HG02678 (cell line): ENCODE data around the gene INSRR.
A peak's percentile ranks its signal among the peaks of the same experiment; 100 is the strongest.

ENCODE experiments used
- ATAC-seq: cut with Tn5 transposase; IDR thresholded peaks from one replicate; pipeline ENCODE4 v1.9.1; 2021; ENCODE audit warnings: mild to moderate bottlenecking, moderate library complexity; ENCODE audit not compliant: unreplicated experiment

INSRR gene

DNA sequence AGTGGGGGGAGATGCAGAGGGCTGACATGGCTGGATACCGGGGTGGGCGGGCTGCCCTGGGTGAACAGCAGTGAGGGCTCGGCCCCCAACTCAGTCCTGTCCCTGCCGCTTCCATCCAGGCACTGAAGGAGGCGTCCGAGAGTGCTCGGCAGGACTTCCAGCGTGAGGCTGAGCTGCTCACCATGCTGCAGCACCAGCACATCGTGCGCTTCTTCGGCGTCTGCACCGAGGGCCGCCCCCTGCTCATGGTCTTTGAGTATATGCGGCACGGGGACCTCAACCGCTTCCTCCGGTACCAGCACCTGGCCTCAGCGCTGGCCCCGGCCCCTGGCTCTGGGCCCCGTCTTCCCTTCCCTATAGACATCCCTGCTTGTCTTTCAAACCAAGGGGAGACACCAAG, 17.4 kb upstream of the INSRR start:
- ATAC-seq = no peak

GRCh38 chr1:156875341-156875615, 16.4 kb upstream of the INSRR start:
- no peak for ATAC-seq

DNA sequence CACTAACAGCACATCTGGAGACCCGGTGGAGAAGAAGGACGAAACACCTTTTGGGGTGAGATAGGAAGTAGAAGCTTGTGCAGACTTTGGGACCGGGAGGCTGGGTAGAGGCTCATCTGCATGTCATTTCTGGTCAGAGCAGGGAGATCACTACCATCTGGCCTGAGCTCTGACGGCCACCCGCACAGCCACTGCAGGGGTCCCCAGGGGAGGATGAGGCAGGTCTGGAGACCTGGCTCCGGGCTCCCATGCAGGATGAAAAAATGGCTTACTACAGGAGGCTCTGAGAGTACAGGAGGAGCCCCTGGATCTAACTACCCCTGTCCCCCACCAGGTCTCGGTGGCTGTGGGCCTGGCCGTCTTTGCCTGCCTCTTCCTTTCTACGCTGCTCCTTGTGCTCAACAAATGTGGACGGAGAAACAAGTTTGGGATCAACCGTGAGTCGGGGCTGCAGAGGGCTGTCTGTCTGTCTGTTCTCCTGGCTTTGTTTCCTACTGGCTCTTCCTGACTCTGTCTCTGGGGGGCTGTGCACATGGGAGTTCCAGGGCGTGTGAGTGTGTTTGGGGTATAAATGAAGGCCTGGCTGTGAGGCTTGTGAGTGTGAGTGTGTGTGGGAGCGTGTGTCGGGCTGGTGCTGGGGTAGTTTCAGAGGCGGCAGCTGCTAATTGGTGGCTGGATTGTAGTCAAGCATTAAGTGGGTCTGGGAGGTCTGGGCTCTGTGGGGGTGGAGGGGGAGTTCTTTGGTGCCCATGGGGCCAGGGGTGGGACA, 15.8 kb upstream of the INSRR start:
- no peak for ATAC-seq

- ATAC-seq = no peak
Measured at GRCh38 chr1:156874142-156874541, 15.2 kb upstream of the INSRR start.

DNA sequence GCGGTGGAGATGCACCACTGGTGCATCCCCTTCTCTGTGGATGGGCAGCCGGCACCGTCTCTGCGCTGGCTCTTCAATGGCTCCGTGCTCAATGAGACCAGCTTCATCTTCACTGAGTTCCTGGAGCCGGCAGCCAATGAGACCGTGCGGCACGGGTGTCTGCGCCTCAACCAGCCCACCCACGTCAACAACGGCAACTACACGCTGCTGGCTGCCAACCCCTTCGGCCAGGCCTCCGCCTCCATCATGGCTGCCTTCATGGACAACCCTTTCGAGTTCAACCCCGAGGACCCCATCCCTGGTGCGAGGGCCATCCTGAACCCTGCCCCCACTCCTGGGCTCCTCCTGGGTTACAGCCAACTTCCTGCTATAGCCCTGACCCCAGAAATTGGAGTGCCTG, 14.7 kb upstream of the INSRR start:
- ATAC-seq = no peak

GRCh38 chr1:156869455-156869854, 10.5 kb upstream of the INSRR start:
- no peak for ATAC-seq

DNA sequence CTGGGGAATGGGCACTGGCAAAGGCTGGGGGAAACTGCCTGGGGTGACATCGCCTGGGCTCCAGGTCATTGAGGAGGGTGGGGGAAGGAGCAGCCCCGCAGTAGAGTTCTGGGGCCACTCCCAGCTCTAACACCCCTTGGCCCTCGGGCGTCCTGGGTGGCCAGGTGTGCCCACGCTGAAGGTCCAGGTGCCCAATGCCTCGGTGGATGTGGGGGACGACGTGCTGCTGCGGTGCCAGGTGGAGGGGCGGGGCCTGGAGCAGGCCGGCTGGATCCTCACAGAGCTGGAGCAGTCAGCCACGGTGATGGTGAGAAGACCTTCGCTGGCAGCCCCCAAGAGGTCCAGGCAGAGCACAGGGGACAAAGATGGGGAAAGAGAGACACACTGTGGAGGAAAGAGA, 9.4 kb upstream of the INSRR start:
- ATAC-seq = no peak

DNA sequence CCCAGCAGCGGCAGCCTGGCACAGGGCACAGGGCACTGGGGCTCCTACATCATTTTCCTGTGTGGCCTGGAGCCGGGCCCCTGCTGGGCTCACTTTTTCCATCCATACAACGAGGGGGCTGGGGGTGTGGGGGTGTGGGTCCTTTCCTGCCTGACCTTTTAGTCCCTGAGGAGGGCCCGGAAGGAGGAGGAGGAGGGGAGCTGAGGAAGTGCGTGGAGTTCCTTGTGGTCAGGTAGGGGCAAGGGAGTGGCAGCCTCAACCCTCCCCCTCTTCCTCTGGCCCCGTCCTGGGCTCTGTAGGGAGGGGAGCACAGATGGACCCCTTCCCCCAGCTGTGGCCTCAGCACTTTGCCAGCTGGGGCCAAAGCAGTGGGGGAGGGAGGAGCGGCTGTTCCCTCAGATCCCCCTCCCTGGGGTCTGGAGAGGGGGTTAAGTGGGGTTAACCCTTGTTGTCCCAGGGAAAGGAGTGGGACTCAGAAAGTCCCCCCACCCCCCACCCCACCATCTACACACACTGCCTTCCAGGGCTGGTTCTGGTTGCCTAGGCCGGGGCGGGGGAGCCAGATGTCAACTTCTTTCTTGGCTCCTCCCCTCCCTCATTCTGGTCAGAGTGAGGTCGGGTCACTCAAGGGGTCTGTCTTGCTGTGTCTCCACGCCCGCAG, 7.5 kb upstream of the INSRR start:
- no peak for ATAC-seq

DNA sequence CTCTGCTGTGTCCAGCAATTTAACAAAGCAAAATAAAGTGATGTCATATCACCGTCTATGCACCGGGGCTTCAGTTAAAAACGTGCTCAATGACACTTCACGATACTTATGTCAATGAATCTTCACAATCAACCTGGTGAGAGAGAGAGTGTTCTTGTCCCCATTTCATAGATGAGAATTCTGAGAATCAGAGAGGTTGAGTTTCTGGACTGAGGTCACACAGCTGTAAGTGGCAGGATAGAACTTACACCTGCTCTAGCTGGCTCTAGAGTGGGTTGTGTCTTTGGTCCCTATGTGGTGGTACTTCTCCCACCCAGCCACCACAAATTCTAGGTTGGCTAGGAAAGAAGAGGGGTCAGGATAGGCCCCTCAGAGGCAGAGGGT, 6.9 kb upstream of the INSRR start:
- ATAC-seq = no peak

DNA sequence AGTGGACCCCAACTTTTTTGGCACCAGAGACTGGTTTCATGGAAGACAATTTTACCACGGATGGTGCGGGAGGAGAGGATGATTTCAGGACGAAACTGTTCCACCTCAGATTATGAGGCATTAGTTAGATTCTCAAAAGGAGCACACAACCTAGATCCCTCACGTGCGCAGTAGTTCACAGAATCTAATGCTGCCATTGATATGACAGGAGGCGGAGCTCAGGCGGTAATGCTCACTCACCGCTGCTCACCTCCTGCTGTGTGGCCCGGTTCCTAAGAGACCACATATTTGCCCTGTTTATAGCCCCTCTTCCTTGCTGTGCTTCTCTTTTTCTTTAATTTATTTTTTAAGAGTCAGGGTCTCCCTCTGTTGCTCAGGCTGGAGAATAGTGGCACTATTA, 6.3 kb upstream of the INSRR start:
- no peak for ATAC-seq

- no peak for ATAC-seq
Measured at GRCh38 chr1:156864796-156865195, 5.9 kb upstream of the INSRR start.

DNA sequence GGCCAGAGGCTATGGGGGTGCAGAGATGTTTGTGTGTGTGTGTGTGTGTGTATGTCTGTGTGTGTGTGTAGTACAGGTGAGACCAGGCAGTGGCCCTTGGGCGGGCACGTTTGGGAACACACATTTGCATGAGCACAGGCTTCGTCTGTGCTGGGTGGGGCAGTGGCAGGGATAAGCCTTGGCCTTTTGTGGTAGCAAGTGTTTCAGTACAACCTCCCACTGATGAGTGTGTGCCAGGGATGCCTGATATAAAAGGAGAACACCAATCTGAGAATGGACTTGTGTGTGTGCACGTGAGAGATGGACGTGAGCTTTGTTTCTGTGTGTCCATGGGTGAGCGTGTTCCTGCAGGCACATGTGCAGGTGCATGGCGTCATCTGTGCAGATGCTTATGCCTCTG, 4.7 kb upstream of the INSRR start:
- no peak for ATAC-seq

DNA sequence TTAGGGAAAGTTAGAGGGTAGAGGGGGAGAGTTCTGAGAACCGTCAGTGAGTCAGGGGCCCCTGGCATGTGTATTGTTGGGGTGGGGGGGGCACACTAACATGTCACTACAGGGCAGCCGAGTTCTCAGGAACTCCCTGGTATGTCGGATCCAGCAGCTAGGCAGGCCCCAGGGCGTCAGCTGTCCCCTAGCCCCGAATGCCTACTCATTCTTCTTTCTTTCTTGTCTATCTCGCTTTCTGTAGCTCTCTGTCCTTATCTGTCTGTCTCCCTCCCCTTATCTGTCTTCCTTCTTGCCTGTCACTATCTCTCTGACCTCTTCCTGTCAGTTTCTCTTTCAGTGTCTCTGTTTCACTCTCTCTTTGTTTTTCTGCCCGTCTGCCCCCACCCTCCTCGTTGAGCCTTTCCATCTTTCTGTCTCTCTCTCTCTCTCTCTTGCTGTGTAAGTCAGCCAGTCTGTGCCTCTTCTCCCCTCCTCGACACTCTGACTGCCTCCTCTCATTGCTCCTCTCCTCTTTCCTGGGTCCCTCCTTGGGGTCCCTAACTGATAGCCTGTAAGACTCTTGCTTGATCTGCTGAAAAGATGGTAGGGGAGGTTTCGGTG, 4.2 kb upstream of the INSRR start:
- no peak for ATAC-seq

- no peak for ATAC-seq
Measured at GRCh38 chr1:156862584-156862983, 3.7 kb upstream of the INSRR start.

- ATAC-seq = peak; percentile 41
Measured at GRCh38 chr1:156860628-156861423, 1.9 kb upstream of the INSRR start, which contains the start of gene NTRK1. TSS of gene NTRK1 (plus strand) at chr1:156860865. CDS start at chr1:156860935, 70 bp downstream.

GRCh38 chr1:156860113-156860627, 1.3 kb upstream of the INSRR start:
- no peak for ATAC-seq

- ATAC-seq = no peak
Measured at GRCh38 chr1:156859523-156860112, 701 bp upstream of the INSRR start.

- ATAC-seq = no peak
Measured at GRCh38 chr1:156858555-156858956, 361 bp downstream of the INSRR start.

GRCh38 chr1:156857532-156857931, 1.4 kb downstream of the INSRR start:
- no peak for ATAC-seq

GRCh38 chr1:156856282-156856785, 2.6 kb downstream of the INSRR start:
- no peak for ATAC-seq

DNA sequence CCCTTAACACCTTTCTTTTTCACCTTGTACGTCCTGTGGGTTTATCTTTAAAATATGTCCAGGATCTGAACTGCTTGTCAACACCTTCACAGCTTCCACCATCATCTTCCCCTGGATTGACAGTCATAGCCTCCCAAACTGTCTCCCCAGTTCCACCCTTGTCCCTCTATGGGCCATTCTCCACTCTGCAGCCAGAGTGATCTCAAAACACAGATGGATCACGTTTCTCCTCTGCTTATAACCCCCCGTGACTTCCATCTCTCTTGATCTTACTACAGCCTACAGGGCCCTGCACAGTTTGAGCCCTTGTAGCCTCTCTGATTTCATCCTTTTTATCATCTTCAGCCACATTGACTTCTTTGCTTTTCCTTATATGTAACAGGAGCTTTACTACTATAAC, 4.3 kb downstream of the INSRR start:
- ATAC-seq = no peak
